ENCODE measurements around the gene RNF13. TPM values are rescaled to one million over a fixed set of nuclear protein-coding genes. Genes with fewer than 3 reads are reported as not detected.

RNF13 gene
- total RNA-seq, 1 donor from 2014 or later = 138 TPM

GRCh38 chr3:149816311-149816710 is 3.3 kb downstream of the RNF13 start:
- intact Hi-C loops (cut with DNase I) = no loop called here
- H3K4me1 ChIP-seq = peaks cover 62% of the 10 kb centered on the region
- peak overlapping the region; percentile 84 for H3K4me3 ChIP-seq
- no peaks in the 10 kb centered on the region for H3K36me3 ChIP-seq
- TF ChIP-seq, protein P1, sequence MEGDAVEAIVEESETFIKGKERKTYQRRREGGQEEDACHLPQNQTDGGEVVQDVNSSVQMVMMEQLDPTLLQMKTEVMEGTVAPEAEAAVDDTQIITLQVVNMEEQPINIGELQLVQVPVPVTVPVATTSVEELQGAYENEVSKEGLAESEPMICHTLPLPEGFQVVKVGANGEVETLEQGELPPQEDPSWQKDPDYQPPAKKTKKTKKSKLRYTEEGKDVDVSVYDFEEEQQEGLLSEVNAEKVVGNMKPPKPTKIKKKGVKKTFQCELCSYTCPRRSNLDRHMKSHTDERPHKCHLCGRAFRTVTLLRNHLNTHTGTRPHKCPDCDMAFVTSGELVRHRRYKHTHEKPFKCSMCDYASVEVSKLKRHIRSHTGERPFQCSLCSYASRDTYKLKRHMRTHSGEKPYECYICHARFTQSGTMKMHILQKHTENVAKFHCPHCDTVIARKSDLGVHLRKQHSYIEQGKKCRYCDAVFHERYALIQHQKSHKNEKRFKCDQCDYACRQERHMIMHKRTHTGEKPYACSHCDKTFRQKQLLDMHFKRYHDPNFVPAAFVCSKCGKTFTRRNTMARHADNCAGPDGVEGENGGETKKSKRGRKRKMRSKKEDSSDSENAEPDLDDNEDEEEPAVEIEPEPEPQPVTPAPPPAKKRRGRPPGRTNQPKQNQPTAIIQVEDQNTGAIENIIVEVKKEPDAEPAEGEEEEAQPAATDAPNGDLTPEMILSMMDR (IDR thresholded peaks at IDR 0.05) = no peak
- ATAC-seq (no peak), DNase-seq (no peak)
- H3K27me3 ChIP-seq (ENCODE audit: low read depth) = no peaks in the 10 kb centered on the region
- no peaks in the 10 kb centered on the region for H3K9me3 ChIP-seq
- H3K27ac ChIP-seq = peak overlapping the region; percentile 32

GRCh38 chr3:149816986-149817385 is 4.0 kb downstream of the RNF13 start:
- DNase-seq (no peak), ATAC-seq (no peak)
- no peaks in the 10 kb centered on the region for H3K9me3 ChIP-seq
- no peaks in the 10 kb centered on the region for H3K27me3 ChIP-seq (ENCODE audit: low read depth)
- H3K4me1 ChIP-seq = peaks cover 60% of the 10 kb centered on the region
- peak overlapping the region; percentile 84 for H3K4me3 ChIP-seq
- H3K27ac ChIP-seq = no peak overlapping the region
- H3K36me3 ChIP-seq = no peaks in the 10 kb centered on the region
- intact Hi-C loops (cut with DNase I) = no loop called here
- TF ChIP-seq, protein P1 (IDR thresholded peaks at IDR 0.05) = no peak

DNA sequence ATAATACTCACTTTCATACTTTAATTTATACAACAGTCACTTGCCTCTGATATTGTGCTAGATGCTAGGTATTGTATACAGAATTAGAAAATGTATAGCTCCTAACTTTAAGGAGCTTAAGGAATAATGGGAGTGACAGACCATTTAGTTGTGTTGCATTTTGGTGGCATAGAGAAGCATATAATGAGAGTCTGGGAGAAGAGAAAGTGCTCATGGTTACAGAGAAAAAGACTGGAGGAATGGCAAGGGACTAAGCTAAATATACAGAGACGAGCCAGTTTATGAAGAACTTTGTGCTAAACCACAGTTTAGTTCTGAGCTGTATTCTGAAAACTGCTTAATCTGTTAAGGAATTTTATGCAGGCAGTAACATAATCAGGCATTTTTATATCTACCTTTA is 6.4 kb downstream of the RNF13 start:
- TF ChIP-seq, protein P1 (IDR thresholded peaks at IDR 0.05) = no peak

DNA sequence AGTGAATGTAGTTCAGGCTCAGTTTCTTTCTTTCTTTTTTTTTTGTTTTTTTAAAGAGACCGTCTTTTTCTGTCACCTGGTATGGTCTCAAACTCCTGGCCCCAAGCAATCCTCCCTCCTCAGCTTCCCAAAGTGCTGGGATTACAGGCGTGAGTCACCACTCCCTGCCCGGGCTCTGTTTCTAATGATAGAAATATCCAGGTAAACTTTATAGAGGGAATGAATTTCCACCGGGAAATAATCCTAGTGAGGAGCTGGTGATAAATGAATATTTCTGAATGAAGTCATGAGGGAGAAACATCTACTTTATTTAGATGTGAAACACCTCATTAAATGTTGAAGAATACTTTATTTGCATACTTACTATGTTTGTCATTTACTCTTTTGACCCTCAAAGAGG is 7.2 kb downstream of the RNF13 start:
- ATAC-seq (no peak), DNase-seq (no peak)
- intact Hi-C loops (cut with DNase I) = no loop called here
- no peaks in the 10 kb centered on the region for H3K27me3 ChIP-seq (ENCODE audit: low read depth)
- peaks cover 49% of the 10 kb centered on the region for H3K4me1 ChIP-seq
- H3K9me3 ChIP-seq = no peaks in the 10 kb centered on the region
- no peak overlapping the region for H3K4me3 ChIP-seq
- no peaks in the 10 kb centered on the region for H3K36me3 ChIP-seq
- TF ChIP-seq, protein P1 (IDR thresholded peaks at IDR 0.05) = no peak
- no peak overlapping the region for H3K27ac ChIP-seq

More for the DNA sequence above, 6.4 kb downstream of the RNF13 start:
- Histone ChIP-seq H3K27ac (no peak overlapping the region), H3K9me3 (no peaks in the 10 kb centered on the region), H3K36me3 (no peaks in the 10 kb centered on the region), H3K4me1 (peaks cover 56% of the 10 kb centered on the region), H3K27me3 (ENCODE audit: low read depth) (no peaks in the 10 kb centered on the region), H3K4me3 (no peak overlapping the region)
- intact Hi-C loops (cut with DNase I) = no loop called here
- ATAC-seq (no peak), DNase-seq (no peak)

DNA sequence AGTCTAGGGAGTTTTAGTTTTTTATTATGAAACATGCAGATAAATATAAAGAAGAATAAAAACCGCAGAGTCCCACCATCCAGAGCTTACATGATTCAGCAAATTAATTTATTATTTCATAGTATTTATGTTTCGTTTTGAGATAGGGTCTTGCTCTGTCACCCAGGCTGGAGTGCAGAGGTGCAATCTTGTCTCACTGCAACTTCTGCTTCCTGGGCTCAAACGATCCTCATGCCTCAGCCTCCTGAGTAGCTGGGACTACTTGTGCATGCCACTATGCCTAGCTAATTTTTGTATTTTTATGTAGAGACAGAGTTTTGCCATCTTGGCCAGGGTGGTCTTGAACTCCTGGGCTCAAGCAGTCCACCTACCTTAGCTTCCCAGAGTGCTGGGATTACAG is 13.6 kb downstream of the RNF13 start:
- no peak for ATAC-seq

More for the DNA sequence above, 13.6 kb downstream of the RNF13 start:
- DNase-seq = no peak
- Histone ChIP-seq H3K9me3 (peaks cover 8% of the 10 kb centered on the region), H3K36me3 (no peaks in the 10 kb centered on the region), H3K4me3 (no peak overlapping the region), H3K4me1 (peaks cover 6% of the 10 kb centered on the region), H3K27ac (no peak overlapping the region), H3K27me3 (ENCODE audit: low read depth) (no peaks in the 10 kb centered on the region)
- TF ChIP-seq, protein P1 (IDR thresholded peaks at IDR 0.05) = no peak
- intact Hi-C loops (cut with DNase I) = no loop called here
